A549 treated with RU486 at 1 μM for 4 hours (cell line): ENCODE data around the gene NPNT. TPM values are rescaled to one million over a fixed set of nuclear protein-coding genes. Genes with fewer than 3 reads are reported as not detected.

Experiments
- total RNA-seq: library from RNA; stranded (reverse); fragments of 200-300 nt; extraction: Qiagen RNA extraction; gene quantifications from 5 replicates; pipeline ENCODE4 v1.2.3, GENCODE V29; 2022; ENCODE audit warnings: low read depth

Gene NPNT, protein sequence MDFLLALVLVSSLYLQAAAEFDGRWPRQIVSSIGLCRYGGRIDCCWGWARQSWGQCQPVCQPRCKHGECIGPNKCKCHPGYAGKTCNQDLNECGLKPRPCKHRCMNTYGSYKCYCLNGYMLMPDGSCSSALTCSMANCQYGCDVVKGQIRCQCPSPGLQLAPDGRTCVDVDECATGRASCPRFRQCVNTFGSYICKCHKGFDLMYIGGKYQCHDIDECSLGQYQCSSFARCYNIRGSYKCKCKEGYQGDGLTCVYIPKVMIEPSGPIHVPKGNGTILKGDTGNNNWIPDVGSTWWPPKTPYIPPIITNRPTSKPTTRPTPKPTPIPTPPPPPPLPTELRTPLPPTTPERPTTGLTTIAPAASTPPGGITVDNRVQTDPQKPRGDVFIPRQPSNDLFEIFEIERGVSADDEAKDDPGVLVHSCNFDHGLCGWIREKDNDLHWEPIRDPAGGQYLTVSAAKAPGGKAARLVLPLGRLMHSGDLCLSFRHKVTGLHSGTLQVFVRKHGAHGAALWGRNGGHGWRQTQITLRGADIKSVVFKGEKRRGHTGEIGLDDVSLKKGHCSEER
- total RNA-seq = 0.18 to 0.46 TPM (median 0.40 TPM) in 5 replicates

DNA sequence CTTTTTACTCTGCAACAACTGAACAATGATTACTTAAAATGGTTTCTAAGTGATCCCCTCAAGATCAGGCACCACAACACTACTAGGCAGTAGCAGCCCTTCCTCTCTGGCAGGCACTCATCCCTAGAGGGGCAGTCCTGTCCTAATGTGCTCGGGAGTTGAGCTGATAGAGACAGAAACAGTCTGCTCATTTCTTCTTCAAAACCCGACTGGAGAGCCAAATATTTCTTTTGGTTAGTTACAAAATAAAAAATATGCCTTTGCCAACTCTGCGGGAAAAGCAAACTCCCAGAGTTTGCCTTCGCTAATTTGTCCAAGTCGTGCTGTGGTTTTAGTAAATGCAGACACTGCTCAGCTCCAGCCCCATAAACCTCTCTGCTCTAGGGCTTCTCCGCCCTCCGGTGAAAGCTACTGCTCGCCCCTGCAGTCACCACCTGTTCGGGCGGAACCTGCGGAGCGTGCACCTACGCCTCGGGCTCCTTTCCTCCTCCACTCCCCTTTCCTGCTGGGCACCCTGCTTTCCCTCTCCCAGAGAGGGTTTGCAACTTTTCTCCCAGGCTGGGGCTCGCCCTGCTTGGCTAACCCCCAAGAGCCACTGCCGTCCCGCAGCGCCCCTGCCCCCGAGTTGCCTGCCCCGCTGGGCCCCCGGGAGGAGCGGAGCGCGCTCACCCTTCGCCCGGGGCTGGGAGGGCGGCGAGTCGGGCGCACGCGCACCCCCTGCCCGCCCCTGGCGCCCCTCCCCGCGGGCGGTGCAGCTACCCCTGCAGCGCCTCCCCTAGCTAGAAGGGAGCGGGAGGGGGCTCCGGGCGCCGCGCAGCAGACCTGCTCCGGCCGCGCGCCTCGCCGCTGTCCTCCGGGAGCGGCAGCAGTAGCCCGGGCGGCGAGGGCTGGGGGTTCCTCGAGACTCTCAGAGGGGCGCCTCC, at the start of gene NPNT:
TSS of gene NPNT (plus strand) at position 812 of the 923 bp plus-strand sequence. CDS start 182 bp downstream, outside the sequence.

Other genes starting within 250 kb of the NPNT start
- 13.4 to 16.8 TPM (median 14.4 TPM) in 5 replicates for gene INTS12, start 186.8 kb upstream of the NPNT start, total RNA-seq
- gene GSTCD, start 186.7 kb upstream of the NPNT start, total RNA-seq = 4.8 to 6.7 TPM (median 5.4 TPM) in 5 replicates